Chondrocyte (in vitro differentiated cells): ENCODE results near the gene EPB41. TPM values are rescaled to one million over a fixed set of nuclear protein-coding genes. Genes with fewer than 3 reads are reported as not detected.

Source experiments
- DNase-seq: peaks from one replicate; pipeline ENCODE4 v3.0.0; 2021; ENCODE audit warnings: mixed read lengths, low spot score
- H3K27ac Mint-ChIP-seq: one replicate; pipeline ENCODE4 v1.8.0; 2021; ENCODE audit warnings: mild to moderate bottlenecking, moderate library complexity, mixed read lengths; ENCODE audit not compliant: unreplicated experiment
- H3K27me3 Mint-ChIP-seq: 2 replicates; pipeline ENCODE4 v1.8.0; 2021; ENCODE audit warnings: low read depth, mixed read lengths
- H3K36me3 Mint-ChIP-seq: 2 replicates; pipeline ENCODE4 v1.8.0; 2021; ENCODE audit warnings: low read depth, mixed read lengths
- H3K4me1 Mint-ChIP-seq: 2 replicates; pipeline ENCODE4 v1.8.0; 2021; ENCODE audit warnings: low read depth, mild to moderate bottlenecking, mixed read lengths
- H3K4me3 Mint-ChIP-seq: one replicate; pipeline ENCODE4 v1.8.0; 2021; ENCODE audit warnings: mild to moderate bottlenecking, moderate library complexity, mixed read lengths; ENCODE audit not compliant: unreplicated experiment
- H3K9me3 Mint-ChIP-seq: 2 replicates; pipeline ENCODE4 v1.8.0; 2021; ENCODE audit warnings: low read depth, mixed read lengths
- total RNA-seq: library from RNA; stranded (reverse); gene quantifications from 3 replicates; pipeline ENCODE4 v1.2.1, GENCODE V29; 2021
- TF ChIP-seq, protein P1 (sequence below): fragments of 200-600 bp; sonication (generic); IDR thresholded peaks from 2 replicates; pipeline ENCODE4 v1.5.0; 2021; ENCODE audit warnings: antibody characterized with exemption, mild to moderate bottlenecking, moderate library complexity

EPB41 gene
- total RNA-seq, 1 donor from 2014 or later = 17.7 TPM

DNA sequence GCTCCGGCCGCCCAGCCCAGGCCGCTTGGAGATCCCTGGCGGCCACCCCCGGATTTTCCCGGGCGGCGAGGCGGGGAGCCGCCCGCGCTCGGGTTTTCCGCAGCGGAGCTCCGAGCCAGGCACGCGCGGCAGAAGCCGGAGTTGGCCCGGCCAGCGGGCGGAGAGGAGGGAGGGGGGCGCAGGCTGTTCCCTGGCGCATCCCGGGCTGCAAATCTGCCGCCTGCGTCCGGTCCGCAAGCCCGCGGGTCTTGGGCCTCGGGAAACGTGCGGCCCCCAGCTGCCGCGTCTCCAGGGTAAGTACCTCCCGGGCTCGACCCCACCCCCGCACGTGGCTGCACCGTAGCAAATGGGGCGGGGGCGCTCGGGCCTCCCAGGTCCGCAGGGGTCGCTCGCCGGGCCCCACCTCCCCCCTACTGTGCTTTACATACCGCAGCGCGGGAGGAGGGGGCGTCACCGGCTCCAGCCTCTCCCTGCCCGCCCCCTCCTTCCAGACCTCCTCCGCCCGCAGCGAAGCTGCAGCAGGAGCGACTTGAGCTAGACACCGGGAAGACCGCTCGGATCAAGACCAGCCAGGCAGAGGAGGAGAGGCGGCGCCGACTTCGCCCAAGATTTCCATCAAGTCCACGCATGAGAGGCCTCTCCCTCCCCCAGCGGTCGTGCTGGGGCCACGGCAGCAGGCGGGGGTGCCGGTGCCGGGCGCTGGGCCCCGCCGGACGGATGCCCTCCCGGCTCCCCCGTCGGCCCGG lies 207.7 kb downstream of the EPB41 start:
- Mint-ChIP-seq H3K27ac (peak overlapping the region; percentile 59), H3K9me3 (no peaks in the 10 kb centered on the region), H3K4me3 (peak overlapping the region; percentile 80), H3K4me1 (peaks cover 21% of the 10 kb centered on the region), H3K36me3 (no peaks in the 10 kb centered on the region), H3K27me3 (no peaks in the 10 kb centered on the region)
- TF ChIP-seq, protein P1, sequence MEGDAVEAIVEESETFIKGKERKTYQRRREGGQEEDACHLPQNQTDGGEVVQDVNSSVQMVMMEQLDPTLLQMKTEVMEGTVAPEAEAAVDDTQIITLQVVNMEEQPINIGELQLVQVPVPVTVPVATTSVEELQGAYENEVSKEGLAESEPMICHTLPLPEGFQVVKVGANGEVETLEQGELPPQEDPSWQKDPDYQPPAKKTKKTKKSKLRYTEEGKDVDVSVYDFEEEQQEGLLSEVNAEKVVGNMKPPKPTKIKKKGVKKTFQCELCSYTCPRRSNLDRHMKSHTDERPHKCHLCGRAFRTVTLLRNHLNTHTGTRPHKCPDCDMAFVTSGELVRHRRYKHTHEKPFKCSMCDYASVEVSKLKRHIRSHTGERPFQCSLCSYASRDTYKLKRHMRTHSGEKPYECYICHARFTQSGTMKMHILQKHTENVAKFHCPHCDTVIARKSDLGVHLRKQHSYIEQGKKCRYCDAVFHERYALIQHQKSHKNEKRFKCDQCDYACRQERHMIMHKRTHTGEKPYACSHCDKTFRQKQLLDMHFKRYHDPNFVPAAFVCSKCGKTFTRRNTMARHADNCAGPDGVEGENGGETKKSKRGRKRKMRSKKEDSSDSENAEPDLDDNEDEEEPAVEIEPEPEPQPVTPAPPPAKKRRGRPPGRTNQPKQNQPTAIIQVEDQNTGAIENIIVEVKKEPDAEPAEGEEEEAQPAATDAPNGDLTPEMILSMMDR = peak; percentile 7
- DNase-seq = peak; percentile 66

DNA sequence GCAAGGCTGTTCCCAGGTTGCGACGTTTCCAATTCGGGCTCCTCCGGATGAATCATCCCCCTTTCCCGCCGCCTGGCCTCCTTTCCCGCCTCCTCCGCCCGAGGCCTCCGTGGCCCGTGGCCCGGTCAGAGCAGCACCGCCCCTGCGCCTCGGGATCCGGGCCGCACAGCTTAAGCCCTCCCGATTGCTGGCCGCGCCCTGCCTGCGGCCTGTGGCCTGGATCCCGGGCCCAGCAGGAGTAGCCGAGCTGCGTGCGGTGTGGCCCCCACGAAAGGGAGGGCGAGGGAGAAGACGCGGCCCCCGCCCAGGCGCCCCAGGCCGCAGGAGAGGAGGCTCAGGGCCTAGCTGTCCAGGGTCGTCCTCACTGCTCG lies 208.3 kb downstream of the EPB41 start:
- Mint-ChIP-seq H3K27ac (peak overlapping the region; percentile 85), H3K4me3 (peak overlapping the region; percentile 80), H3K27me3 (no peaks in the 10 kb centered on the region), H3K36me3 (no peaks in the 10 kb centered on the region), H3K9me3 (no peaks in the 10 kb centered on the region), H3K4me1 (peaks cover 21% of the 10 kb centered on the region)
- DNase-seq = no peak
- TF ChIP-seq, protein P1 = no peak

DNA sequence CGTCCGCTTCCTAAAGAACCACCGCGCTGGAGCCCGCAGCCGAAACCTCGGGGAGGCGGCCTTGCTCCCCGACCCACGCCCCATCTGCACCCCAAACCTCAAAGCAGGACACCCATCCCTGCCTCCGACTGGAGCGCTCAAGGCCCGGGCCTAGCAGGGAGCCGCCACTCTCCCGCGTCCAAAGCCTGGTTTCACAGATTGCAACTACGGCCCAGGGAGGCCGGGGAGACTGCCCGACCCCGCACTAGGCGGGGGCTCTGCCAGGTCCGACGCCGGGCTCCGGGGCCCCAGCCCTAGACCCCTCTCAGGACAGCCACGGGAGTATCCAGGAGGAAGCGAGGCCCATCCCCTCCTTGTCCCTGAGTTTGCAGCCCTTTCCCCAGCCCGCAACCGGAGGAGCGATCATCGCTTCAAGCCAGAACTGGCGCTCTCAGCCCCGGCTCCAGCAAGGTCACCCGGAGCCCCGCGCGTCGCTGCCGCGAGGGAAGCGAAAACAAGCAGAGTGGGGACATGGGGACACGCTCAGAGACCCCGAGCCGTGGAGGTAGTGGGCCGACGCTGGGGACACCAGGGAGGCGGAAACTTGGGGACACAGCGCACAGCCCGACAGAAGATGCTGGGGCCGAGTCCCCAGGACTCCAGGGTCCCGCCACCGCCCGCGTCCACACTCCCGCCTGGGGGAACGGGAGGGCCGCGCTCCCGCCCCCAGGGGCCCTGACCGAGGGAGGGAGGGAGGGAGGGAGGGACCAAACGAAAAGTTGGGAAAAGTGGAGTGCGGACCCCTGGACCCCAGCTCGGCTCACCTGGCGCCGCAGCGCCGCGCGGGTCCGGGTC lies 208.9 kb downstream of the EPB41 start:
- TF ChIP-seq, protein P1 = no peak
- peaks cover 21% of the 10 kb centered on the region for H3K4me1 Mint-ChIP-seq
- peak; percentile 92 for DNase-seq
- H3K4me3 Mint-ChIP-seq = peak overlapping the region; percentile 80
- no peaks in the 10 kb centered on the region for H3K9me3 Mint-ChIP-seq
- H3K36me3 Mint-ChIP-seq = no peaks in the 10 kb centered on the region
- peak overlapping the region; percentile 85 for H3K27ac Mint-ChIP-seq
- no peaks in the 10 kb centered on the region for H3K27me3 Mint-ChIP-seq

DNA sequence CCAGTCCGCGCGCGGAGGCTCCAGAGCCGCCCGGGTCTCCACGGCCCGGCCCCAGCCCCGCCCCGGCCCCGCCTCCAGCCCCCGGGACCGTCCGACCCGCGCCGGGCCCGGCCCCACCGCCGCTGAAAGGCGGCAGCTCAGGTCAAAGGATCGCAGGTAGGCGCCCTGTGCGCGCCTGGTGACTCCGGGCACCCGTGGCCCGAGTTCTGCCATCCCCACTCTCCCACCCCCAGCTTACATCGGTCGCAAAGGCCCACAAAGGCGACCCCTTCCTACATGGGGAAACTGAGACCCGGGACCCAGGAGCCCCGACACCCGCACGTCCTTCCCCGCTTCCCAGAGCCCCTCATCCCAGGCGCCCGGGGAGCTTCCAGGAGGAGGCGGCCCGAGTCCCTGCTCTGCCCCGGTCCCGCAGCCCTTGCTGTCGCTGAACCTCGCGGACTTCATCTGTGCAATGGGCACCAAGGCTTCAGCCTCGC lies 209.6 kb downstream of the EPB41 start, which contains the start of gene TMEM200B:
TSS of gene TMEM200B (minus strand) at position 17 of the 479 bp plus-strand sequence. CDS start 2,075 bp downstream, outside the sequence.
- Mint-ChIP-seq H3K36me3 (no peaks in the 10 kb centered on the region), H3K27me3 (no peaks in the 10 kb centered on the region), H3K9me3 (no peaks in the 10 kb centered on the region), H3K4me1 (peaks cover 21% of the 10 kb centered on the region), H3K4me3 (peak within 1 kb of the TSS; percentile 80), H3K27ac (peak within 1 kb of the TSS; percentile 85)
- no peak for DNase-seq
- TF ChIP-seq, protein P1 = no peak
